ENCODE data around the gene UBE2E1. TPM values are rescaled to one million over a fixed set of nuclear protein-coding genes. Genes with fewer than 3 reads are reported as not detected.
A peak's percentile ranks its signal among the peaks of the same experiment; 100 is the strongest.

UBE2E1 gene
- total and polyA plus RNA-seq, 2 experiments from 2014 or later, result 39.9 to 120 TPM

GRCh38 chr3:23916886-23917678 is 111.3 kb downstream of the UBE2E1 start, which contains the start of the genes NKIRAS1 and RPL15:
Gene NKIRAS1, minus strand, starts transcription at chr3:23916990. Its CDS starts 6,086 bp downstream, at chr3:23910904.
Gene RPL15, plus strand, starts transcription at chr3:23917132. Its CDS starts 728 bp downstream, at chr3:23917860.
- H2AFZ ChIP-seq, result peak within 1 kb of the TSS; percentile 73
- peaks cover 10% of the 10 kb centered on the region for H3K27me3 ChIP-seq (ENCODE audit: insufficient read depth)
- peaks cover 65% of the 10 kb centered on the region for H3K79me2 ChIP-seq (replicated peaks; ENCODE audit: insufficient read depth)
- H3K4me3 ChIP-seq, result peak within 1 kb of the TSS; percentile 91
- H3K27ac Mint-ChIP-seq, result peak within 1 kb of the TSS; percentile 100
- H3K36me3 Mint-ChIP-seq (ENCODE audit: low read depth), result peaks cover 49% of the 10 kb centered on the region
- peaks cover 21% of the 10 kb centered on the region for H3K4me1 ChIP-seq (ENCODE audit: insufficient read depth)
- peak; percentile 100 for TF ChIP-seq POLR2AphosphoS5 (IDR thresholded peaks at IDR 0.05; ENCODE audit: low read depth)
- peak; percentile 46 for TF ChIP-seq REST (IDR thresholded peaks at IDR 0.05; ENCODE audit: unreplicated experiment)
- no peak for TF ChIP-seq EZH2 (IDR thresholded peaks at IDR 0.05; ENCODE audit: low read depth, unreplicated experiment)
- no peak for TF ChIP-seq JUNB (IDR thresholded peaks at IDR 0.05; ENCODE audit: unreplicated experiment)
- TF ChIP-seq EZH2phosphoT487 (IDR thresholded peaks at IDR 0.05; ENCODE audit: unreplicated experiment), result no peak
- TF ChIP-seq CTCF (conservative IDR thresholded peaks at IDR 0.05; ENCODE audit: low read depth in 2 of 2), result no peak
- no peak for TF ChIP-seq ZNF462 (CRISPR knock-in tag; IDR thresholded peaks at IDR 0.05)
- TF ChIP-seq CREB1 (CRISPR knock-in tag; IDR thresholded peaks at IDR 0.05; ENCODE audit: low read depth), result peak; percentile 53; the same call in 1 of the 2 replicates
- TF ChIP-seq, protein P1, sequence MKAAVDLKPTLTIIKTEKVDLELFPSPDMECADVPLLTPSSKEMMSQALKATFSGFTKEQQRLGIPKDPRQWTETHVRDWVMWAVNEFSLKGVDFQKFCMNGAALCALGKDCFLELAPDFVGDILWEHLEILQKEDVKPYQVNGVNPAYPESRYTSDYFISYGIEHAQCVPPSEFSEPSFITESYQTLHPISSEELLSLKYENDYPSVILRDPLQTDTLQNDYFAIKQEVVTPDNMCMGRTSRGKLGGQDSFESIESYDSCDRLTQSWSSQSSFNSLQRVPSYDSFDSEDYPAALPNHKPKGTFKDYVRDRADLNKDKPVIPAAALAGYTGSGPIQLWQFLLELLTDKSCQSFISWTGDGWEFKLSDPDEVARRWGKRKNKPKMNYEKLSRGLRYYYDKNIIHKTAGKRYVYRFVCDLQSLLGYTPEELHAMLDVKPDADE (IDR thresholded peaks at IDR 0.05), result peak; percentile 97
- TF ChIP-seq ZNF114 (CRISPR knock-in tag; IDR thresholded peaks at IDR 0.05), result no peak
- H3K9me2 ChIP-seq (ENCODE audit: insufficient read depth), result no peaks in the 10 kb centered on the region
- H3K4me3 Mint-ChIP-seq, result peak within 1 kb of the TSS; percentile 100
- H3K4me2 ChIP-seq, result peak within 1 kb of the TSS; percentile 96
- peaks cover 22% of the 10 kb centered on the region for H3K27me3 Mint-ChIP-seq (ENCODE audit: insufficient read depth, low read depth, poor library complexity)
- peak within 1 kb of the TSS; percentile 91 for H3K27ac ChIP-seq (ENCODE audit: low read depth)
- H3K9me3 Mint-ChIP-seq, result no peaks in the 10 kb centered on the region
- H3K36me3 ChIP-seq (ENCODE audit: insufficient read depth), result peaks cover 21% of the 10 kb centered on the region
- peaks cover 23% of the 10 kb centered on the region for H3F3A ChIP-seq (replicated peaks; ENCODE audit: low read depth)
- peak; percentile 99 for DNase-seq (ENCODE audit: low spot score)
- H3K4me1 Mint-ChIP-seq, result peaks cover 28% of the 10 kb centered on the region
- peaks cover 14% of the 10 kb centered on the region for H4K20me1 ChIP-seq (replicated peaks; ENCODE audit: insufficient read depth)
- peak; percentile 87 for ATAC-seq

Data from GM23338 (cell line).